ENCODE data around the gene LDLRAD4.

LDLRAD4 gene

DNA sequence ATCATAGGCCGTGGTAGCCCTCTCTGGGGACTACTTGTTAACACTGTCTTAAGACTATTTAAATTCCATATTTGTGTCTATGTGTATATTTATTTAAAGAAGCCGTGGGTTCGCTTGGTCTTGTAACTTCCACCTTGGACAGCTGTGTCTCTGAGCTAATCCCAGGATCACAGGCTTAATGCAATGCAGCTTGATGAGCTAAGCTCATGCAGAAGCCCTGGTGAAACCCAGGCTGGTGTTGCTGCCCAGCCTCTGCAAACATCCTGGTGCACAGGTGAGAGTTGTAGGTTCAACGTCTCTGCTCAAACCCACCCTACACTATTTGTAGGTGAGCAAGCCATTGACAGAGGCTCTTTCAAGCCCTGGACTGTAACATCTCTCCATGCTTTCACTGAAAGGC is 296.0 kb downstream of the LDLRAD4 start:
- DNase-seq (ENCODE audit: low read depth), result no peak

DNA sequence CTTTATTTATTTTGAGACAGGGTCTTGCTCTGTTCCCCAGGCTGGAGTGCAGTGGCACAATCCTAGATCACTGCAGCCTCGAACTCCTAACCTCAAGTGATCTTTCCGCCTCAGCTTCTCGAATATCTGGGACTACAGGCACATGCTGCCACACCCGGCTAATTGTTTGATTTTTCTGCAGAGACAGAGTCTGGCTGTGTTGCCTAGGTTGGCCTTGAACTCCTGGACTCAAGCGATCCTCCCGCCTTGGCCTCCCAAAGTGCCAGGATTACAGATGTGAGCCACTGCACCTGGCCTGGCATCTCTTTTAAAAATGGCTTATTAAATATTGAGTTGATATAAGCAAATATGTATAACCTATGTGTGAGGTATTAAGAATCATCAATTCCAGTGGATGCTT is 298.3 kb downstream of the LDLRAD4 start:
- no peak for DNase-seq (ENCODE audit: low read depth)

DNA sequence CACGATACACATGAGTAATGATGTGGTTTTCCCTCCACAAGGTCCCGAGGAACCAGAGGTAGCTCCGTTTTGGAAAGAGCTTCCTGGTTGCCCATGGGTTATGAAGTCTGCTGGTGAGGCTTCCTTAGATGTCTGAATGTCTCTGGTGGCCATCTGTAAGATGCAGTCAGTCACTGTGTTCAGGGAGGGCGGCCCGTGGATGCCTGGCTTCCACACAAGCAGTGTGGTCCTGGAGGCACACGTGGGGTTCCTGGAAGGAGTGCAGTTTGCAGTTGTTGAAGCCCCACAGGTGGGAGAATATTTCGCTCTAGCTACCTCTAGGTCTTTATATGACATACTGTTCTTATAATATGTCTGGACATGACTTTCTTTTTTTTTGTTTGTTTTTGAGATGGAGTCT is 298.8 kb downstream of the LDLRAD4 start:
- no peak for DNase-seq (ENCODE audit: low read depth)

DNA sequence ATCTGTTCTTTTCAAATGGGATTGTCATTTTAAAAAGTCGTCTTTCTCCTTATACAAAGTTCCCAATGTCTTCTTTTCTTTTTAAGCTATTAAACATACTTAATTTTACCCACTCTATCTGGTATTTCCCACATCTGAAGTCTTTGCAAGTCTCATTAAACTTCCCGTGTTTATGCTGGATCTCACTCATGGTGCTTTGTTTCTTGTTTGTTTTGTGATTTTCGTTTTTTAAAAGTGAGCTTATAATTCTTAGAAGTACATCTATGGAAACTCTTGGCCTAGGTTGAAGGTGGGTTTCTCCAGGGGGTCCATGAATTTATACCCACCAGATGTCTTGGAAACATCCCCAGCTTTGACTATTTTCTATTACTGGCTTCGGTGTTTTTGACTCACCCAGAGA is 299.8 kb downstream of the LDLRAD4 start:
- no peak for DNase-seq (ENCODE audit: low read depth)

DNA sequence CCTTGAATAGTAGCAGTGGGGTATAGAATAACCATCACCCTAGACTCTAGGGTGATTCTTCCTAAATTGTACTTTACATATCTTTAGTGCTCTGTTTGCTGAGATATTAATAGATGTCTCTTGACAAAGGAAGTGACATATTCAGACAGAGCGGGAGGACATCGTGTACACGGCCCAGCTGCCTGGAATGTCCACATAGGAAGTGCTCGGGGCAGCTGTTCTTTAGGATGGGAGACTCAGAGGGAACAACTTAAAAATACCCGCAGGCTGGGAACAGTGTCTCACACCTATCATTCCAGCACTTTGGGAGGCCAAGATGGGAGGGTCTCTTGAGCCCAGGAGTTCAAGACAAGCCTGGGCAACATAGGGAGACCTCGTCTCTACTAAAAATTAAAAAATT is 301.7 kb downstream of the LDLRAD4 start:
- no peak for DNase-seq (ENCODE audit: low read depth)

DNA sequence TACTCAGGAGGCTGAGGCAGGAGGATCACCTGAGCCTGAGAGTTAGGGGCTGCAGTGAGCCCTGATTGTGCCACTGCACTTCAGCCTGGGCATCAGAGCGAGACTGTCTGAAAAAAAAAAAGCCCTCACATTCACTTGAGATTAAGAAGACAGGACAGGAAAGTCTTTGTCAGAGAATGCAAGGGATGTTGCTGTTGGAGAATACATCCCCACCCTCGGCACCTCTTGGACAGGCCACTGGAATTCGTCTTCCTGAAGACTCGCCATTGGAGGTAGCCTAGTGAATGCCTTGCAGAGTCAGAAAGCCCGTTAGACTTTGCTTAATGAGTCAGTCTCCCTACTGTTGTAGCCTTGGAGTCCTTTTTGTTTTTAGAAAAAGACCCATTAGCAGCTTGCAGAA is 302.2 kb downstream of the LDLRAD4 start:
- DNase-seq (ENCODE audit: low read depth), result no peak

DNA sequence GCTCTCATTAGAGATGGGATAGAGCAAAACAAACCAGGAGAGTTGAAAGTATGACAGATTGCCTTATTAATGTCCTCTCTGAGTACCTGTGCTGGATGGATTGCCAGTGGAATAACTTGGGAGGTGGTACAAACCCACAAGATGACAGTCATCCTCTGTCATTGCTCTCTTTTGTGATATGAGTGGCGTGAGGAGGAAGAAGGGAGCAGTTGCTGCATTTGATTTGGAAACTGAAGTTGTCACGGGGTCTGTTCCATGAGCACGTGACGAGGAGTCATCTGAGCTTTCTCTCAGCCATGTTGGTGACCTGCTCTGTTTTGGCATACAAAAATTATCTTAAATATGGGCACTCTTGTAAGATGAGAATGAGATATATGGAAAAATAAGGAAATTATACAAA is 302.9 kb downstream of the LDLRAD4 start:
- no peak for DNase-seq (ENCODE audit: low read depth)

DNA sequence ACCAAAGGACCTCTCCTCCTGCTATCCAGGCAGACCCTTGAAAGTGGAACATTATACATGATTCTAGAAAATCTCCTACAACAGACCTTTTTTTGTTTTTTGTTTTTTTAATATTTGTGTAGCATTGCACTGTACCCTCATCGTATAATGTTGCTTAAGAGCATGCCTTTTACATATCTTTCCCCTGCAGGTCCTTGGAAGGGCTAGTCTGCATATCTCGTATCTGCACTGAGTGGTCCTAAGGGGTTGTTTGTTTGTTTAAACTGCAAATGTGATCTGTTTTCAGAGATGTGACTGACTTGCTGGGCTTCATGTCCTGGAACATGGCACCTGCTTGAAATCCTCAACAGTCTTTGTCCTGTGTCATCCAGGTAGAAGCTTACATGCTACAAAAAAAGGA is 303.7 kb downstream of the LDLRAD4 start:
- no peak for DNase-seq (ENCODE audit: low read depth)

DNA sequence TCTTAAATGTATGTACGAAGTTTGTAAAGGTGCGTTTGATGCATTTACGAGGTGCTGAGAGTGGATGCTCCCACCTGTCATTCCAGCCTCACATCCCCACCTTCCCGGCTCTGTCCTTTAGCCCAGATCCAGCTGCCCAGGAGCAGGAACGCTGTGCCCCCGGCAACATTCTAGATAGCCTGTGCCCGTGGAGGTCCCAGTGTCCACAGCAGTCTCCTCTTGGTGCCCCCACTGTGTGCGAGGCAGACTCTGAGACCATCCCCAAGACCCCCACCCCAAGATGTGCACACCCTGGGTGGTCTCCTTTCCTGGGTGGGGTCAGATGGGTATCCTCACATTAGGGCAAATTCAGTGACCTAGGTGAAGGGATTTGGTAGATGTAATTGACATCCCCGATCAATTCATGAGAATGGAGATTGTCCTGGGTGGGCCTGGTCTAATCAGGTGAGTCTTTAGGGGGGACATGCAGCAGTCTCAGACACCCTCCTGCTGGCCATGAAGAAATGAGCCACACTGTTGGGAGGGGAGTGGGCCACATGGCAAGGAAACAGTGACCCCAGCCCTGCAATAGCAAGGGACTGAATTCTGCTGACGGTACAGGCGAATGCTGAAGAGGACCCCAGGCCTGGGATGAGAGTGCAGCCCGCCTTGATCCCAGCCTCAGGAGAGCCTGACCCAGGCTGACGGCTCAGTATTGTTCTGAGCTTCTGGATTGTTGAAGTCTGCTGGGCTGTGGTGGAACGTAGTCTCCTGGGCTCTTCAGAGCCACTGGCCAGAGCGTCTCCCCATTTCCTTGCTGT is 304.5 kb downstream of the LDLRAD4 start:
- no peak for DNase-seq (ENCODE audit: low read depth)

DNA sequence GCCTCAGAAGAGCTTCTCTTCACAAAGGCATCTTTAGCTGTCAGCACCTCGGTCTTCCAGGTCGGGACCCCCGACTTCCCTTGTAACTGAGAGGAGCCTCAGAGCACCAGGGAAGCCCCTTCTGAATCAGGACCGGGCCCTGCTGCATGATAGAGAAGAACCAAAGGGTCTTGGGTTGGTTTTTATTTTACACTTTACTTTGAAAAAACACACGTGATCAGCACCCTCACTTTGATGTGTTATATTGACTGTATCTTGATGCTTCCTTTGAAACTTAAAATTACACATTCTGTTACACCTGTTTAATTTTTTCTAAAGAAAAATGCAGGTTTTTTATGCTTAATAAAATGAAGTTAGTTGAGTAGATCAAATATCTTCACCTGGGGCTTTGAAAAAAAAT is 305.5 kb downstream of the LDLRAD4 start:
- DNase-seq (ENCODE audit: low read depth), result no peak

DNA sequence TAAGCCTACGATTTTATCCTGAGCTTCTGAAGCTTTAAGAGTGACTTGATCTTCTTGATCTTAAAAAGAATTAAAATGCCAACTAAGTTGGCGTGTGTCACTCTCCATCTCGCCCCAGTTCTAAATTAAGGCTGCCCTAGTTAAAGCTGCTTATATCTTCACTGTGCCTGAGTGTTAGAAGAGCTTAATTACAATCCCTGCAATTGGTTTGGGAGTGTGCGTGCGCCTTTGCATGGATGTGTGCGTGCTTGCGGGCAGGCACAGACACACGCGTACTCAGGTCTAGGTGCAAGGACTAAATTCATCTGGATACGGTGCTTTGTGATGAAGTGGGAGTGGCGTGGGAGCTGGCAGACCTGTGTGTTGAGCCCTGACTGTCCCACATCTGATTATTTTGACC is 306.3 kb downstream of the LDLRAD4 start:
- DNase-seq (ENCODE audit: low read depth), result no peak

DNA sequence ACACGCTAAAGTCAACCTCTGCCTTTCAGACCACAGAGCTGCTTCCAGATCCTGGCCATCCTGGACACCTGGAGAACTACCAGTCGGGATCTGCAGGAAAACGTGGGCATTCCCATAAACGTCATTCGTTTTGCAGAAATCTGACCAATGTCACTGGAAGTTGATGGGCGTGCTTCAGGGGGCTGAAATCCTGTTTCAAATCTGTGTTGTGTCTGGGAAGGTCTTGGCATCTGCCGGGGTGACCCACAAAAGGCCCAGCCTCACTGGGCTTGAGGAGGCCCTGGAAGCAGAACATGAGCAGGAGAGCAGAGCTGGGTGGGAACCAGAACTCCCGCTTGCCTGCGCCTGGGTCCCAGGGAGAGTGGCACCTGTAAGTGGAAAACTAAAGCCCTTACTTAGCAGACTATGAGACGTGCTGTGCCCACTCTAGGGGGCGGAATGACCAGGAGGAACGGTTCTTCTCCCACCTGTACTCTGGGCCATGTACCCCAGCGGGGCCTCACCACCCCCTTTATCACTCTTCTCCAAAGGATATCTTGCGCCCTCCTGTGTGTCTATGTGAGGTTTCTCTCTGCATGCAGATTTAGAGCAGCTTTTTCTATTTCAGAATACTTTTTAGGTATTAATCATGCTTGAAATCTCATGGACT is 306.9 kb downstream of the LDLRAD4 start:
- DNase-seq (ENCODE audit: low read depth), result no peak

DNA sequence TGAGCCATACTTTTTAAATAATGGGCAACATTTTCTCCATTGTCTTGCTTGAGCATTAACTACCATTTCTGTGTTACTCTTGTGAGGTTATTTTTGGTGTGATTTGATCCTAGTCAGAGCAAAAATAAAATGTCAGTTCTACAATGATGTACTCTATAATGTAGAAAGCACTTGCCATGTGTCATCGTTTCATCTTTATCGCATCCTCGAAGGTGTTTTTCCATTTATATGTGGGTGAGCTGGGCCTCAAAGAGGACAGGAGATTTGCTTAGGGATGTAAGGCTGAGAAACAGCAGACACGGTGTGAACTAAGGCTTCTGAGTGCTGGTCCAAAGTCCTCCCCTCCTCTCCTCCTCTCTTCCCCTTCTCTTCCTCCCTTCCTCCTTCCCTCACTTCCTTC is 308.0 kb downstream of the LDLRAD4 start:
- DNase-seq (ENCODE audit: low read depth), result no peak

DNA sequence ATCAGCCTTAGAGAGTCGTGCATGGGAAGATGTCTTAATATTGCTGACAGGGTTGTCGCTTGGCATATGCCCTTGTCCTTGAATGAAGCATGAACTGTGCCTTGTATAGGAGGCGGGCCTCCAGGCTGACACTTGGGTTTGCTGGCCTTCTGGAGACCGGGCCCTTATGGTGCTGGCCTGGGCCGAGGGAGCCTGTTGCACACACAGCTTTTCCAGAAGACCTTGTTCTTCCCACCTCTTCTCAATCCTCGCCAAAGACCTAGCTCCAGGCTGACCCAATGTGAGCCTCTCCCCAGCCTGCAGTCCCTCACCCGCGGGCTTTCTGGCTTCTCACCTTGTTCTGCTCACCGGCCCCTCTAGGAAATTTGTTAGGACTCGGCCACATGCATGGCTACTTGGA is 308.7 kb downstream of the LDLRAD4 start:
- DNase-seq (ENCODE audit: low read depth), result no peak

DNA sequence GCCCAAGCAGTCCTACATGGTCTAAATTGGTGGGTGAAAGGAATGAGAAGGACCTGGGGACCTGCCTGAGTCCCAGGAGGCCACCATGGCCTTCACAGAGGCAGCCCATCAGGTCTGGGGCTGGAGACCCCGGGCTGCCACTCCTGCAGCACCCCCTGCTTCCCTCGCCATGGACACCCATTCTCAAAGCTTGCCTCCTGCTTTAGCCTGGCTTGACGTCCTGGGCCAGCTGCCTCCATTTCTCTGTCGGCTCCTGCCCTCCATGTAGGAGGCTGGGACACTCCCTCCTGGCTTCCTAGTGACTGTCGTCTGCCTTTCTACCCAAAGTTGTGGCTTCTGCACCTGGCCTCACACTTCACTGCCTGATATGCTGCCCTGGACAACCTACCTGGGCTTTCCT is 309.2 kb downstream of the LDLRAD4 start:
- DNase-seq (ENCODE audit: low read depth), result no peak

DNA sequence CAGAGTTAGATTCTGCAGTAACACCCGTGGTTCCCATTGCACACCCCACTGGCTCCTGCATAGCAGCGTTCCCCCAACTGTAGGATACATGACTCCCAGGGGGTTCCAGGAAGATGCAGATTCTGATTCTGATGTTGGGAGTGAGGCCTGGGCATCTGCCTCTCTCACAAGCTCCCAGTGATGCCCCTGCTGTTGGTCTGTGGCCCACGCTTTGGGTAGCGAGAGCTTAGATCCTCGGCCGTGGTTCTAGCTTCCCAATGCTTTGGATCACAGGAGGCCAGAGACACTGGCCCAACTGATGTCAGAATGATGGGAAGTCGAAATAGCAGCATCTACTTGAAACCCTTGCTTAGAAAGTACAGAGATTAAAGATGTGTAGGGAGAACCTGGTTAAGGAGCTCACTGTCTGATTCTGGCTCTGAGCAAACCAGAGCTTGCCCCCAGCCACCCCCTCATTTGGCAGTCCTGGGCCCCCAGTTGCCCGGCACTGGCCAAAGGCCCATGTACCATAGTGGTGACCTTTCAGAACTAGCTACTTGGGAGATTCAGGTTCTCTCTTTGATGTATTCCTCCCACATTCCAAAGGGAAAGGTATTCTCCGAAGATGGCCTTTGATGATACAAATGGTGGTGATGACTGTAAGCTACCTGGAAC is 310.3 kb downstream of the LDLRAD4 start:
- DNase-seq (ENCODE audit: low read depth), result no peak

DNA sequence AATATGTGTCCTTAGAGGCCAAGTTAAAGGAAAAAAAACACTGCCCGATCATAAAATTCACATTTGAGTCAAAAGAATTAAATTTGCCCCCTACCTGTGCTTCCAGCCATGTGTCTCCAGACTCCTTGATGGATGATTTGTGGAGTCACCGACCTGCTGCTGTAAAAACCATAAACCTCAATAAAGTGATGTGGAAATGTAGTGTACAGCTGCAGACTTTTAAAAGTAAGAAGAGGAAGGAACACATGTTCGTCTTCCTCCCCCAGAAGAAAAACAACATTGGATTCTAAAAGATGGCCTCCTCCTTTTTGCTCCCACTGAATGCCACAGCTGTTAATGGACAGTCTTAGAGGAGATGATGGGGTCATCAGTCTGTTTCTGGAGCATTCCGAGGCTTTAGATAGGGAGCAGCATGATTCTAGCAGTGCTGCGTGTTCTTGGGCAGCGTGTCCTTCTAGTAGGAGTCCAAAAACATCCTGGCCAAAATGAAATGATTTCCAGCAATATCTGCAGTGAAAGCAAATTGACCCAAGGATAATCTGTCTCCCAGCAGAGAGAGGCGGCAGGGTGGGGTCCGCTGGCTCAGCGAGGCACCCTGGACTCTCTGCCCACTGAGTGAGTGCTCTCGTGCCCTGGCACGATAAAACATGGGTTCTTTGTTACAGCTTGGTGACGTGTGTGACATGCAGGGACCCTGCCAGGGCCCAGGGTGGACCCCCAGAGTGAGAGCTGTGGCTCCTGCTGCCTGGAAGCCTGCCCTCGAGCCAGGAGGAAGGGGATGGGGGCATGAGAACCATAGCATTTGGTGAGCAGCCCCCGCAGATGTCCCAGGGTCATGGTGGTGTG is 311.7 kb downstream of the LDLRAD4 start:
- no peak for DNase-seq (ENCODE audit: low read depth)

DNA sequence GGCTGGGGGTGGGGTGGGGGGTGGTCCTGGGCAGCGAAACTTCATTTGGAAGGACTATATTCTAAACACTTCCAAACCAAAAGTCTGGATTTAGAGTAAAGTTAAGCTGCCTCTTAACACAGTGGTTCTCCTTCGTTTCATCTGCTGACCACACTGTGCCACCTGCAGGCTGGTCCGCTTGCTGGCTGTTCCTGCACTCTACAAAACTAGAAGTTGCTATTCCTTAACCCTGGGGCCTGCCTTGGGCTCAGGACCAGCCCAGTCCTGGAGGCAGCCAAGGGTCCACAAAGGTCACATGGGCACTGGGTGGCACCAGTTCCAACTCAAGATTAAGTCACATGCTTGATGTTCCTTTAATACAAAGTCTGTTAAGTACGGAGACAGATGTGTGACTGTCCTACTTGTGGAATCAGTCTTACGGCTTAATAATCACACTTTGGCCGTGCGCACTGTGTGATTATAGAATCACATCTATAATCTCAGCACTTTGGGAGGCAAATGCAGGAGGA is 312.4 kb downstream of the LDLRAD4 start:
- no peak for DNase-seq (ENCODE audit: low read depth)

DNA sequence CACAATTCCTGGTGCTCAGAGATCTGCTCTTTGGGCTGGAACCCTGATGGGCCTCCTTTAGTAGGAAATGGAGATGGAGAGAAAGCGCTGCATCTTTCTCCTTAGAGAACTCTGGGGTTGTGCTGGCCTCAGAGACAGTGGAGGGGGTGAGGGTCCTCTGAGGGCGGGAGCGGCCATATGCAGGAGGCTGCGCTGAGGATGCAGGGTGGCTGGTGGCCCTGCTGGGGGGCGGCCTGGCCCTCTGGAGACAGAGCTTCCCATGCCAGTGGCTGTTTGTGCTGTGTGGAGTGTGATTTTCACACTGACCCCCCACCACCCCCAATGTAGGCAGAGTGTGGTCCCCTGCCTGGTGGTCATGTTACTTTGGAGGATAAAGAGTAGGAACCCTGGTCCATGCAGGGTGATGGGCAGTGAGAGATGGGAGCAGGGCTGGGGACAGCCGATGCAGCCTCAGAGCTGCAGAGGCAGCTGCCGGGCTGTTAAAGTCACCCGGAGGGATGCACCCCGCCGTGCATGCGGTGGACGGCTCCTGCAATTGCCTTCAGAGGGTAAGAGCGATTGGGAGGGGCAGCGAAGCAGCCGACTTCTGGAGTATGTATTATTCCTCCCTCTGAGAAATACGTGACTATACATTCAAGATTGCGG is 313.2 kb downstream of the LDLRAD4 start:
- no peak for DNase-seq (ENCODE audit: low read depth)

DNA sequence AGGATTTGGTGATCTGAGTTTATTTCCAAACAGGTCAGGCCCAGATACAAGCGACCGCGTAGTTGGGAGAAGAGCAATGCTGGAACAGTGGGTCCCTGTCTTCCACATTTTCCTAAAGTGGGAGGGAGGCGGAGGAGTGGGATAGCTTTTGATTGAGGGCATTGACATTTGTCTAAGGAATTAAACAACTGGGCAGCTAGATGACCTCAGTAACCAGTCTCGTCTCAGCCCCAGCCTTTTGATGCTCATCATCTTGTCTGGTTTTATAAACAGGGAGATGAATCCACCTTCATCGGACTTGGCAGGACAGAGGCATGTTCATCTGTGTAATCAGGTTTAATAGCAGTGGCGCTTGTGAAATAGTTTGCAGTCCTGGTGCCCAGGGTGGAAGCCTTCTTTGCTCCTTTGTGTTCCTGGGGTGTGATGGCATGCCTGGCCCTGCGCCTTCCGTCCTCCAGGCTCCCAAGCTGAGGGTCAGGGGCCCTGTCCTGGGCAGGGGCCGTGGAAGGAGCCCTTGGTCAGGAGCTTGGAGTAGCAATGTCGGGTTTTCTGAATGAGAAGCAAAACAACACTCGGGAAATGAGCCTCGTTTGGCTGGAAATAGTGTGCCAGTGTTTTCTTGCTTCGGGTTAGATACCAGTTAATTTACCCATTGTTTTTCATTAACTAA is 314.0 kb downstream of the LDLRAD4 start:
- no peak for DNase-seq (ENCODE audit: low read depth)

DNA sequence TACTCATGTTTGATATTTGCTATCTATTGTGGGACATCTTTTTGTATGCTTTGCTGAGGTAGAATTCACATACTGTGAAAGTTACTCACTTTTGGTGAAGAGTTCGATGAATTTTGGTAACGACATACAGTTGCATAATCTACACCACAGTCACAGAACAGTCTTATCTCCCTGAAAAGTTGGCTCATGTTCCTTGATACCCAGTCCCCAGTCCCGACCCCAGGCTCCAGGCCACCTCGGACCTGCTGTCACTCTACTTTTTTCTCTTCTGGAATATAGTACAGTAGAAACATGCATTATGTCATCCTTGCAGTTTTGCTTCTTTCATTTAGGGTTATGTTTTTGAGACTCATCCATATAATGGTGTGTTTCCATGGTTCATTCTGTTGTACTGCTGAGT is 316.1 kb downstream of the LDLRAD4 start:
- DNase-seq (ENCODE audit: low read depth), result no peak

Measured in activated T-helper 1 cell treated with Interleukin-2 at 50 U/mL for 16 hours (primary cell).